HG03469 (cell line): Measurements from ENCODE around the gene SMIM31.

ENCODE experiments used
- ATAC-seq: cut with Tn5 transposase; IDR thresholded peaks from one replicate; pipeline ENCODE4 v1.9.1; 2021; ENCODE audit warnings: mild to moderate bottlenecking, moderate library complexity, moderate number of reproducible peaks; ENCODE audit not compliant: unreplicated experiment

The SMIM31 gene

DNA sequence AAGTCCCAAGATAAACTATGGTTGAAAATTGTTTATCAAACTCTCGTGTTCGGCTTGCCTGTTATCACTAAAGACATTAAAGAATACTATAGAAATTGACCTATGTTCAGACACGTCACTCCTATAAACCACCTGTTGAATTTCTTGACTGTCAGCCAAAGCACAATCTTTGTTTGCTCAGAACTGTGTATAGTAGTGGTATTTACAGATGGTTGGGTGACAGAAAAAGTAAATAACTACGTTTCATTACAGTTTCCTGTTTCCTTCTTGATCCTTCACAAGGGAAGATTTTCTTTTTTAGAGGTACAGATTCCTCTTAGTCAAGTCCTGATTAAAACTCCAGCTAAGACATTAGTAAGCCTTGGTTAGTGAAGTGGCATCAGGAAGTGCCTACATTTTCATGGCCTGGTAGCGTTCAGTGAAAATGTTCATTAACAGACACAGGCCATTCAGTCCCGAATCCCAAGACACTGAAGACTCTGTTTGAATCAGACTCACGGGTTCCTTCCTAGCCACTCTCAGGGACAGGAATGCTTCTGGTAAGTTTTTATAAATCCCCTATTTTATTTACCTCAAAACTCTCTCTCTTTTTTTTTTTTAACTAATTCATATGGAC is at the start of gene SMIM31:
Gene SMIM31, plus strand, starts transcription at position 259 of the 616 bp plus-strand sequence. CDS start 16,313 bp downstream, outside the sequence.
- ATAC-seq: no peak

DNA sequence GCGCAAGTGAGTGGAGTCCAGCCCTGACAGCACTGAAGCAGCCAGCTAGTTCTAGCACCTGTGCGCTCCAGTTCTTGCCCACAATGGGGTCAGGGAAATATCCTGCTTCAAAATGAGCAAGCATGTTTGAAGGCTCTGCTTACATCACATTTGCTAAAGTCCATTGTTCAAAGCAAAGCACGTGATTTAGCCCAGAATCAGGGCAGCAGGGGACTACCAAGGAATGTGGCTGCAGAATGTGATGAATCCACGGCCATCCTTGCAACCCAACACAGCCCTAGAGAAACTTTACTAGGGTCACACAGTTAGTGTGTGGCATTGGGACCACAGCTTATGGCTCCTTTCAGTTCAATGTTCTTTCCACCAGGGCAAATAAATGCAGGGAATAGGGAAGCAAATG is 47.3 kb upstream of the SMIM31 start:
- ATAC-seq: no peak

DNA sequence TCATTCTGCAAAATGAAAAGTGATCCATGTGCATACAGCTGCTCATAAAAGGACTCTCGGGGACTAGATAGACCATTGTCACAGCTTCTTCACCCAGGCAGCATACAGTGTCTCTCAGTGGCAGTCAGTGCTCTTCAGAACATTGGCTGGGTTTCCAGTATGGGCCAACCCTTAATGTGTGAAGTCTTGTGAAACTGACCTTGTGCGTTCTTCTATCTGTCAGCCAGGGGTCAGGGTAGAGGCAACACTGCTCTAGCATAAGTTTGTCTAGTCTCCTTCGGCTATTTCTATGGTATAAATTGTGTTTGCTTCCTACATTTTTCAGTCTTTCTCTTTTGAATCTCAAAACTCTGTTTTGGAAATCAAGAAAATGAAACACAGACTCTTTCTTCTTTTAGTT is 37.0 kb upstream of the SMIM31 start:
- peak; percentile 54 for ATAC-seq

DNA sequence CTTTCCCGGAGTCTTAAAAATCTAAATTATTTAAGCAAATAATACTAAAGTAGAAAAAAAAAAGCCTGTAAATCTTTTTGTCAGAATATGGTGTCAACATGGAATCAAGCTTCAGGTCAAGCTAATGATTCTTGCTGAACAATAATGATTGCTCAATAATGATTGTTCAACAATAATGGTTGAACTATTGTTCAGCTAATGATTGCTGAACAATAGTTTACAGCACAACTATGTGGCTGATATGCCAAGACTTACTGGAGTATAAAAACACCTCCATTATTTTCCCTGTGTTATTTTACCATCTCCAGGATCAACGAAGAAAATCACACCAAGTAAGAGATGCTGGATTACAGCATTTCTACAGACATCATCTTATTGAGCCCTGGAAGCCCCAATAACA is 35.1 kb upstream of the SMIM31 start:
- no peak for ATAC-seq

DNA sequence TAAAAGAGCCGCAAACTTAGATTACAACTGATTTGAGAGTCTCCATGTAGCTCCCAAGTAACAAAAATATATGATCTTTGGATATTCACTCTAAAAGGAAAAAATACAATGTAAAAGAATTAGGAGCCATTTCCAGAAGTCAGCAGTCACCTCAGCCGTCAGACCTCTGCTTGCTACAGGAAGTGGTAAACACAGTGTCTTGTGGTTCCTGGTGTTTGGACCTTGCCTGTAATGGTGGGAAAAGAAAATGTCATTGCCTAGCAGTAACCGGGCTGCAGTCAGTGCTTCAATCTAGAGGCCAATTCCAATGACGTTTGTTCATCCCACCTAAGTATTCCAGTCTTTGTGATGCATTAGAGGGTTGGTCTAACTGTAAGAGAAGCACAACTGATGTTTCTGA is 28.9 kb upstream of the SMIM31 start:
- ATAC-seq: no peak

DNA sequence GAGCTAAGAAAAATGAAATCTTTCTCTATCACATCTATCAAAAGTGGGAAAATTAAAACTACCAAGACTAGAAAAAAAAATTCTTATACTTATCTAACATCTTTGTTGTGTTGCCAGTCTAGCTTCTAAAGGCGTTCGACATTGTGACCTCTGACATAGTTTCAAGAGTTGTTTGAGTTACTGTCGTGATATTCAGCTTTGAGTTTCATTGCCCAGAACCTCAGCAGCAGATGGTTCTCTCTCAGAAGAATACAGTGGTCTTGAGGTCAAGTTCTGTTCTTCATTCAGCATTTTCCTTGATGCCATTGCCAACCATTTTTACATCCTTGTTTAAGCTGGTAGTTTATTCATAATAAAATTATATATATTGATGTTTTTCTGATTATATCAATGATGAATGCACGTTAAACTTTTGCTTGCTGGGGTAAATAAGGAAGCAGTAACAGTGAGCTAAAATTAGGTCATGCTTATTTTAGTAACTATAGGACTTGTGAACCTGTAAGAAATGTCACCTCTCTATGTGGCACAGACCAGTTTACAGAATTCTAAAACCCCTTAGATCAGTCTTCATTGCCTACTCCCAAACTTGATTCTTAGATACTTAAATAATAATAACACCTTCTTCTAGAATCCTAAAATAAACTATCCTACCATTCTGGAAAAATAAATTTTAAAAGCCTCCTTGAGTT is 23.1 kb upstream of the SMIM31 start:
- ATAC-seq: no peak

DNA sequence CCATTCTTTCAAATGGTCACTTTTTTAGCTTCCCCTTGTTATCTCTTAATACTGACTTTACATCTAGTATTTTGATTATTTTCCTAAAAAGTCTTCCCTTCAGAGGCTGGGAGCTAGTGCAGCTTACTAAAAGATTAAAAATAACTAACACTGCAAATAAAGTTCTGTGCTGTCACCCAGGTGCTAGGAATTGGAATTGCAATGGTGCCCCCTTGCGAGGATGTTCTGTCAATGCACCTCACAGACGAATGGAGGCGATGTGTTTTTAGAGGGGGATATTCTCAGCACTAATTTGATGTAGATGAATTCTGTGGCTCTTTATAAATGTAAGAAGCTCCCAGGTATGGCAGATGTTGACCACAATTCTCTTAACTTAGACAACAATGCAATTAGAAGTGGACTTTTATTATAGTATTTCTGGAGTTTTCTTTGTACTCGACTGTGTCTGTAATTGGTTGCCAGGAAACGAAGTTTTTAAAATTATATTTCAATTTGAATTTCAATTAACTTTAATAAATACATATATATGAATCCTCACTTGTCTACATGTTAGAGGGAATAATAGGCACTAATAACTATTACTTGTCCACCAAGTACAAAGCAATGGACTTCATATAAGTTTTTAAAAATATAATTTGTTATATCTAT is 22.0 kb upstream of the SMIM31 start:
- peak; percentile 61 for ATAC-seq

DNA sequence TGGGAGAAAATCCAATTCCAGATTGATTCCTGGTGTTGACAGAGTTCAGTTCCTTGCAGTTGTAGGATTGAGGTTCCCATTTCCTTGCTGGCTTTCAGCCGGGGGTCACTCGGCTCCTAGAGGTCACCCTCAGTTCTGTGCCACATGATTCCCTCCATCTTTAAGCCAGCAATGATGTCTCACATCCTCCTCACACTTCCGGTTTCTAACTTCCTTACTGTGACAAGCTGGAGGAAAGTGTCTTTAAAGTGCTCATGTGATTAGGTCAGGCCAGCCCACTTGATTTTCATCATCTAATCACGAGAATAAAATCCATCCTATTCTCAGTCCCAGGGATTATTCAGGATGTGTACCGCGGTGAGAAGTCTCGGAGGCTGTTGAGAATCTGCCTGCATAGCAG is 19.4 kb upstream of the SMIM31 start:
- peak; percentile 62 for ATAC-seq

DNA sequence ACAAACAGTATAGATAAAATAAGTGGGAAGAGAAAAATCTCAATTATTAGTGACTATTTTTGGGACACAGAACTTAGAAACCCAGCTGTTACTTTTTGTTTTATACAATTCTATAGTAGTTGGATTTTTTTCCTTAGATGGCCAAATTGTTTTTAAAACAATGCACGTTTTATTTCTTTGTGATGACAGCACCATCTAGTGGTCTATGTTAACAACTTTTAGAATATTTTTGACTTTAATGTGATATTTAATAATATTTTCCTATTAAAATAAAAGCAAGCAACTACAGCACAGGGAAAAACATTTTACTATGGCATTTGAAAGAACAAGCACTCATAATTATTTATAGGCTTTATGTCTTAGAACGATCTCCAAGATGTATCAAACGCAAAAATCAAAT is 5.6 kb upstream of the SMIM31 start:
- ATAC-seq: no peak

DNA sequence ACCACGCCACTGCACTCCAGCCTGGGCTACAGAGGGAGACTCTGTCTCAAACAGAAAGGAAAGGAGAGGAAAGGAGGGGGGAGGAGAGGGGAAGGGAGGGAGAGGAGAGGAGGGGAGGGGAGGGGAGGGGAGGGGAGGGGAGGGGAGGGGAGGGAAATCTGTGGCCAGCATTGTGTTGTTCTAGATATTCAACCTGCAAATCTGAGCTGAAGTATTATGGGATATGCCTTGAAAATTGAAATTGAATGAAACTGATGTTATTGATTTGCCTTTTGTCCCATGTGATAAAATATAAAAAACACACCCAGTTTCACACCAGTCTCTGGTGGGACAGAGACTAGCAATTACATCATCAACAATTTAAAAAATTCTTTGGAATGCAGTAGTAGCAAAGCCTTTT is 1.5 kb downstream of the SMIM31 start:
- ATAC-seq: no peak

DNA sequence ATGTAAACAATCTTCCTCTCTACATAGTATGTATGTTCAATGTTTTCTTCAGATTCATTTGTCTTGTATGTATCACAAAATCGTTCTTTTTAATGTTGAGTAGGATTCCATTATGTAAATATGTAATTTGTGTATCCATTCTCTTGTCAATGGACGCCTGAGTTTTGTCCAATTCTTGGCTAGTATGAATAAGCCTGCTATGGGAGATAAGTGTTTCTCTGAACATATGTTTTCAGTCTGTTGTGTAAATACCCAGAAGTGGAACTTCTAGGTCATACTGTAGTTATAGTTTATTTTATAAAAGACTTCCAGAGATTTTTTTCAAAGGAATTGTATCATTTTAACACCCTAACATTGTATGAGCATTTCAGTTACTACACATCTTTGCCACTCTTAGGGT is 2.8 kb downstream of the SMIM31 start:
- ATAC-seq: no peak

DNA sequence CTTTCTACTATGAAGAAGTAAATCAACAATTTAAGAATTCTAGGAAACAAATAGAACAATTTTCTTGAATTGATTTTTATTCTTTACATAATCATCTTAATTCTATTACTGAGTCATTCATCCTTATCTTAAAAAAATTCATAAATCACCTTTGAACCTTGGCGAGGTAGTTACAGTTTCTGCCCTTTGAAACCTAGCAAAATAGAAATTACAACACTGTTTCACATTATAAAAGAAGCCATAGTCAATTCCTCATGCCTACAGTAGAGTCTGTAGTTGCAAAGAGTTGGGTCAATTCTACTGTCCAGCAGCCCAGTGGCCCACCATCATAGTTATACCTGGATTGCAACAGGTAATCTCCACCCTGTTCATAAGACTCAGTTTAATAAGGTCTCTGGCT is 7.3 kb downstream of the SMIM31 start:
- ATAC-seq: no peak

DNA sequence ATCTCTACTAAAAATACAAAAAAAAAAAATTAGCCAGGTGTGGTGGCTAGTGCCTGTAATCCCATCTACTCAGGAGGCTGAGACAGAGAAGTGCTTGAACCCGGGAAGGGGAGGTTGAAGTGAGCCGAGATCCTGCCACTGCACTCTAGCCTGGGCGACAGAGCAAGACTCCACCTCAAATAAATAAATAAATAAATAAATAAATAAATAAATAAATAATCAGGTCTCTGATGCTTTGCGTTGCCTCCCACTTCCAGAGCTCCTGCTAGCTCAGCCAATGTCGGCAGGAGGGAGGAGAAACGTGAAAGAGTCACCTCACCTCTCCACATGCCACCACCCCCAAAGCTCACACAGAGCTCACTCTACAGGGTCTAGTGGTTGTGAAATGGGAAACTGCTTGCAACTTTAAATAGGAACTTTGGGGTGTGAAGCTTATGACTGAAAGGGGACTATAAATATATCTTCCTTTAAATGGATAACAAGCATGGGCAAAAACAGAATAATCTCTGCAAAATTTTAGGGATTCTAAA is 7.9 kb downstream of the SMIM31 start:
- ATAC-seq: no peak

DNA sequence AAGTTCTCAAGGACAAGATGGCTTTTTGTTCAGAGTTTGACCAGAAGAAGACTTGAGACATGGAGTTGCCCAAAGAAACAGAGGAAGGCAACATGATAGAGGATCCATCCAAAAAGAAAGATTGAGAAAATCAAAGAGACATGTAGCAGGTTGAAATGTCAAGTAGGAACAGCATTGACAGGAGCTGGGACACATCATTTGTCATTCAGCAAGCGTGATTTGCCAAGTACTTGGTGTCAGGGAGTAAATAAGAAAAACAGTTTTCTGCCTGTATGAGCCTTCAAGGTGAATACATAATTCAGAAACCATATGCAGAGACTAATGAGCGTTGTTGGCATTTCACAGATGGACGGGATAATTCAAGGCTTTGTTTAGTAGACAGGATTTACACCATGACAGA is 11.2 kb downstream of the SMIM31 start:
- no peak for ATAC-seq

DNA sequence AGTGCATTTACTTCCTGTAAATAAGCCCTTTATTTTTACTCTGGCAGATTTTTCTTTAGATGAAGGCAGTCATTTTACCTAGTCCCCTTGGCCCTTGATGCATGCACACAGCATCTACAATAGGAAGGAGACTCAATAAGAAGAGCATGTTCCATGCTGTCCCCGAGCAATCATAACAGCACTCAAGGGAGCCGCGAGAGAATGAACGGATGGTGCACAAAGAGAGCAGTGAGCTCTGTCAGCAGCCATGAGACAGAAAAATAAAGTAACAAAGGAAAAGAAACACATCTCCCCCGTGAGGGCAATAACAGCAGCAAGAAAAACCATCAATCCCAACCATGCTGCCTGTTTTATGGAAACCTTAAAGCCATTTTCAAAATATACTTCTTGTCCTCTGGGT is 11.9 kb downstream of the SMIM31 start:
- ATAC-seq: no peak

DNA sequence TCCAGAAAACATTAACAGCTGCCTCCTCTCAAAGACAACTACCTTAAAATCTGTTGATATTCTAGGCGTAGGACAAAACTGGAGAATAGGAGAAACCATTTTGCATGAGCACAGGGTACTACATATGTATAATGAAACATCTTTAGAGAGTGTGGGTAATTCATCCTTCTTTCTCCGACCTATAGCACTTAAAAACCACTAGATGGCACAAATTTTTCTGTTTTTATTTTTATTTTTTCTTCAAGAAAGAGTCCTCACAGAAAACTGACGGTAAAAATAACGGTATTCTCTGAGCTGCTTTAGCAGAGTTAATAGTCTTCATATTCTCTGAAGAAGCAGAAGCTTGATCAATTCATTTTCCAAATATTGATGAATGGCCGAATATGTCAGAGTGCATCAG is 14.6 kb downstream of the SMIM31 start:
- peak; percentile 46 for ATAC-seq

DNA sequence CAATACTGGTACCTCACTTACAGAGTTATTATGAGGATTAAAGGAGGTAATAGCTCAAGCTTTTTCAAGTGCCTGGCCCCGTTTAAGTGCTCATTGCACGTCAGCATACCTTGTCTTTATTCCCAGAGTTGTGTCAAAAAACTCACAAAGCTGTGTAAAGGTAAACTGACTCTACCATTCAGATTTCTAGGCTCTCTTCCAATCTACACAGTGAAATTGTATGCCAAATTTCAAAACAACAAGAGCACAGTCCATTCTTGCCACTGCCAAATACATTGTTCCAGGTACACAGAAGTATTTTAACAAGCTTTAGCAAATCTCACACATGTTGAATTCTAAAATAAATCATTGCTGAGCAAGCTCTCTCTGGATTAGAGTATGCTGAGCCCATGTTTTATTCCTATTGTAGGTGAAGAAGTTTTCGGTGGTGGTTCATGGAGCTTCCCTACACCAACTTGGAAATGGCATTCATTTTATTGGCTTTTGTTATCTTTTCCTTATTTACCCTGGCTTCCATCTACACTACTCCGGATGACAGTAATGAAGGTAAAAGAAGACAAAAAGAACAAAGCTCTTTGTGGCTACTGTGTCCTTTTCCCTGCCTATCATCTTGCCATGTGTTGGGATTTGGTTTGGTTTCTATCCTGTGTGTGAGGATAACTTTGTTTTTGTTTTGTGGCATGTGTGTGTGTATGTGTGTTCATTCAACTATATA is 16.2 kb downstream of the SMIM31 start:
- ATAC-seq: no peak

DNA sequence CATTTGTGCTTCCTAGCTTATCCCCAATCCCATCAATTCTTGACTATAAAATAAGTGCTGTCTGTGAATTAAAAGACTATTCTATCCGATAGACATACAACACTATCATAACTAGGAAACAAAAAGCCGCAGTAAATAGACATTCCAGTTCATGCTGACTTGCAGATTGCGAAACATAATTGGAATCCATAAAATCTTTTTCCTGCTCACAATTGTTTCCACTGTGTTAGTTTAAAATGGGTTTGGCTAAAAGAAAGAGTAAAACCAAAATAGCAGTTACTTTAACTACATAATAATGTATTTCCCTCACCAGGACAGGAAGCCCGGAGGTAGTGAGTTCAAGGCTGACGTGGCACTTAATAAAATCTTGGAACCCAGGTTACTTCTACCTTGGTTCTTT is 17.2 kb downstream of the SMIM31 start:
- ATAC-seq: no peak

DNA sequence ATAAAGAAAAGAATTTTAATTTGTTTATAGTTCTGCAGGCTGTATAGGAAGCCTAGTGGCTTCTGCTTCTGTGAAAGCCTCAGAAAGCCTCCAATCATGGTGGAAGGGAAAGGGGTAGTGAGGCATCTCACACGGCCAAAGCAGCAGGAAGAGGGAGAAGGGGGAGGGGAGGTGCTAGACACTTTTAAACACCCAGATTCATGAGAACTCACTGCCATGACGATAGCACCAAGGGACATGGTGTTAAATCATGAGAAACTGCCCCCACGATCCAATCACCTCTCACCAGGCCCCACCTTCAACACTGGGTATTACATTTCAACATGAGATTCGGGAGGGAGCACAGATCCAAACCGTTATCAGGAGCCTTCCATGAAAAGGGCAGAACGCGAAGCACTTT is 18.1 kb downstream of the SMIM31 start:
- no peak for ATAC-seq

DNA sequence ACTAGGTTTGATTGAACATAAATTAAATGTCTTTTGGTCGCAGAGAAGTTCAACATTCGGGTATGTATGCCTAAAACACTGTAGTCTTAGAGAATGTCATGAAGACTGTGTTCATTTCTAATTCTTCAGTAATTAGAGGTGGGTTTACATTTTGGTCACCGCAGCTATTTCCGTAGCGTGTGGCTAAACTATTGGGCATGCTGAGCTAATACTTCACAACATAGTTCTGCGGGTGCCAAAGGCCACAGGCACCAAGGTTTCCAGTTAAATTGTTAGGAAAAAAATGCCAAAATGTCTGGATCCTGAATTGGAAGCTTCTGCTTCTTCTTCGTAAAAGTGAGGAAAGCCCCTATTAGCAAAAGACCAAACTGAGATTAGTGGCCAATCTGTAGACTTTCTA is 25.1 kb downstream of the SMIM31 start:
- ATAC-seq: no peak

DNA sequence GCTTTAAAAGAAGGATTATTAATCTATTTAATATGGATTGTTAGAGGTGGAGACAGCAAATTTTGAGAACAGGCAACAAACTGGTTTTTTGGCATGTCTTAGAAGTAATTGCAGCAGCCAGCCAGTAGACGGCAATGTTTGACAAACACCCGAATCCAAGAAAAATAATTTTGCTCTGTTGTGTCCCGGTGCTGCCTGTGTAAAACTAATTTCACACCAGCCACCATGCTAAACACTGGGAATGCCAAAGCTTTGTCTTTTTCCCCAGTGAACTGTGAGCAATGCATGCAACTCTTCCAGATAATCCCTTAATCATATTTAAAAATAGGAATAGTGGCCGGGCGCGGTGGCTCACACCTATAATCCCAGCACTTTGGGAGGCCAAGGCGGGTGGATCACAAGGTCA is 25.9 kb downstream of the SMIM31 start:
- no peak for ATAC-seq
